DOHH2 (cell line): ENCODE measurements around the gene MAN2A1.

ENCODE experiments used
- H3F3A ChIP-seq: fragments of 200-600 bp; sonication (generic), shearing (Covaris generic); 2 replicates; pipeline ENCODE4 v1.6.0; 2016; ENCODE audit warnings: antibody characterized with exemption, mild to moderate bottlenecking; ENCODE audit not compliant: control insufficient read depth, insufficient read depth
- H3K27ac ChIP-seq: fragments of 200-600 bp; sonication (generic); 2 replicates; pipeline ENCODE4 v1.5.1; 2014; ENCODE audit warnings: low read depth, mild to moderate bottlenecking, low read length, moderate library complexity
- H3K27me3 ChIP-seq: fragments of 200-600 bp; sonication (generic); 2 replicates; pipeline ENCODE4 v1.6.1; 2014; ENCODE audit warnings: mild to moderate bottlenecking, low read length, mixed read lengths; ENCODE audit not compliant: control insufficient read depth
- H3K36me3 ChIP-seq: fragments of 200-600 bp; sonication (generic); 2 replicates; pipeline ENCODE4 v1.6.1; 2014; ENCODE audit warnings: mild to moderate bottlenecking, low read length, moderate library complexity, mixed read lengths; ENCODE audit not compliant: control insufficient read depth
- H3K4me1 ChIP-seq: fragments of 200-600 bp; sonication (generic); 2 replicates; pipeline ENCODE4 v1.6.1; 2014; ENCODE audit warnings: mild to moderate bottlenecking, low read length, mixed read lengths; ENCODE audit not compliant: control insufficient read depth
- H3K4me2 ChIP-seq: fragments of 200-600 bp; sonication (generic); 2 replicates; pipeline ENCODE4 v1.6.0; 2014; ENCODE audit warnings: mild to moderate bottlenecking, low read length, moderate library complexity
- H3K4me3 ChIP-seq: fragments of 200-600 bp; sonication (generic); 2 replicates; pipeline ENCODE4 v1.5.1; 2014; ENCODE audit warnings: mild to moderate bottlenecking, low read length, mixed read lengths
- H3K79me2 ChIP-seq: fragments of 200-600 bp; sonication (generic); 2 replicates; pipeline ENCODE4 v1.6.1; 2014; ENCODE audit warnings: mild to moderate bottlenecking, low read length, mixed read lengths; ENCODE audit not compliant: control insufficient read depth
- H3K9me2 ChIP-seq: fragments of 200-600 bp; sonication (generic); replicated peaks from 2 replicates; pipeline ENCODE4 v1.6.1; 2014; ENCODE audit warnings: mild to moderate bottlenecking, low read length, mixed read lengths; ENCODE audit not compliant: control insufficient read depth
- H3K9me3 ChIP-seq: fragments of 200-600 bp; sonication (generic); 2 replicates; pipeline ENCODE4 v1.6.1; 2014; ENCODE audit warnings: antibody characterized with exemption, low read length, mixed read lengths; ENCODE audit not compliant: control insufficient read depth, insufficient read depth
- H4K20me1 ChIP-seq: fragments of 200-600 bp; sonication (generic); 2 replicates; pipeline ENCODE4 v1.6.0; 2014; ENCODE audit warnings: low read depth, mild to moderate bottlenecking, antibody characterized with exemption, low read length, moderate library complexity; ENCODE audit not compliant: control insufficient read depth, insufficient read depth
- EZH2phosphoT487 ChIP-seq: fragments of 200-600 bp; sonication (generic); IDR thresholded peaks from 2 replicates; pipeline ENCODE4 v1.6.1; 2017; ENCODE audit warnings: borderline replicate concordance, mild to moderate bottlenecking, antibody characterized with exemption, low read length, moderate library complexity, mixed read lengths
- TF ChIP-seq, protein P1 (sequence below): fragments of 200-600 bp; sonication (generic); IDR thresholded peaks from one replicate; pipeline ENCODE4 v1.5.1; 2014; ENCODE audit warnings: antibody characterized with exemption, mild to moderate bottlenecking, low read depth, low read length; ENCODE audit not compliant: poor library complexity, severe bottlenecking

Gene MAN2A1

DNA sequence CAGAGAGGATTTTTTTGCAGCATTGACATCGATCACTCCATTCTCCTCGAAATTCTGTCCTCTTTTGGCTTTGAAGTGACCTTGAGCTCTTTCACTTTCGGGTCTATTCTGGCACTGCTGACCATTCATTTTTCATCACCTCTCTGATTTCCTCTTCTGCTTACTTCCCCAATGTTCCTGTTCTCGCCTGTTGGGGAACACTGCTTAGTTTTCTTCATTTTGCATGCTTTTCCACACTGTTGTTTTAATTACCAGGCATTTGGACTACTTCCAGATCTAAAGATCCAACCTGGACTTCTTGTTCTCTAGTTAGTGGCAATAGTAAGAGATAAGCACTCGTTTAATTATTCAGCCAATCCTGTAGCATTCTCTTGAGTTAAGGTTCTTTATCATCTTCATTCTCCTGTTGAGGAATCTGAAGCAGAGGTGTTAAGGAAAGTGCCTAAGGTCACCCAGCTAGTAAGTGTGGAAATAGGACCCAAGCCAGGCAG, 53.4 kb downstream of the MAN2A1 start:
- Histone ChIP-seq H3K79me2 (no peaks in the 10 kb centered on the region), H3K27ac (no peak overlapping the region), H3F3A (no peaks in the 10 kb centered on the region), H3K4me2 (no peak overlapping the region), H3K9me3 (no peaks in the 10 kb centered on the region), H3K4me3 (no peak overlapping the region), H3K9me2 (no peaks in the 10 kb centered on the region), H3K4me1 (peaks cover 6% of the 10 kb centered on the region; the same call in 1 of the 2 replicates), H3K27me3 (no peaks in the 10 kb centered on the region), H3K36me3 (no peaks in the 10 kb centered on the region), H4K20me1 (no peaks in the 10 kb centered on the region)
- TF ChIP-seq, protein P1, sequence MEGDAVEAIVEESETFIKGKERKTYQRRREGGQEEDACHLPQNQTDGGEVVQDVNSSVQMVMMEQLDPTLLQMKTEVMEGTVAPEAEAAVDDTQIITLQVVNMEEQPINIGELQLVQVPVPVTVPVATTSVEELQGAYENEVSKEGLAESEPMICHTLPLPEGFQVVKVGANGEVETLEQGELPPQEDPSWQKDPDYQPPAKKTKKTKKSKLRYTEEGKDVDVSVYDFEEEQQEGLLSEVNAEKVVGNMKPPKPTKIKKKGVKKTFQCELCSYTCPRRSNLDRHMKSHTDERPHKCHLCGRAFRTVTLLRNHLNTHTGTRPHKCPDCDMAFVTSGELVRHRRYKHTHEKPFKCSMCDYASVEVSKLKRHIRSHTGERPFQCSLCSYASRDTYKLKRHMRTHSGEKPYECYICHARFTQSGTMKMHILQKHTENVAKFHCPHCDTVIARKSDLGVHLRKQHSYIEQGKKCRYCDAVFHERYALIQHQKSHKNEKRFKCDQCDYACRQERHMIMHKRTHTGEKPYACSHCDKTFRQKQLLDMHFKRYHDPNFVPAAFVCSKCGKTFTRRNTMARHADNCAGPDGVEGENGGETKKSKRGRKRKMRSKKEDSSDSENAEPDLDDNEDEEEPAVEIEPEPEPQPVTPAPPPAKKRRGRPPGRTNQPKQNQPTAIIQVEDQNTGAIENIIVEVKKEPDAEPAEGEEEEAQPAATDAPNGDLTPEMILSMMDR, result no peak
- TF ChIP-seq EZH2phosphoT487, result no peak

DNA sequence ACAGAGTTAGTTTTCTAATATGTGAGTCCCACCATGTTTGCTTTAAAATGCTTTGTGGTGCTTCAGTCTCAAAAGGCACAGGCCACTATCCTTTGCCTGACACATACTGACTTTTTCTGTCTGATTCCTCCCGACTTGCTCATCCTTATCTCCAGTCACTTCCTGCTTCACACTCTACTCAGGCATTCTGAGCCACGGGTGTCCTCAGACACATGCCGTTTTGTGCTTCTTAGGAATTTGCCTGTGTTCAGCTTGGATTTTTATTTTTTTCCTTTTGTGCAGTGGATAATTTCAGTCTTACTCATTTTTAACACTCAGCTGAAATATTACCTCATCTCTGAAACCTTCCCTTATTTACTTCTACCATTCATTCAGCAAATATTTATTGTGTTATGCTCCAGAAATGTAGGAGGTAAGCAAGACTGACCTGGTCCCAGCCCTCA, 54.1 kb downstream of the MAN2A1 start:
- Histone ChIP-seq H3K27me3 (no peaks in the 10 kb centered on the region), H4K20me1 (no peaks in the 10 kb centered on the region), H3K4me3 (no peak overlapping the region), H3K79me2 (no peaks in the 10 kb centered on the region), H3K9me3 (no peaks in the 10 kb centered on the region), H3K4me1 (peaks cover 6% of the 10 kb centered on the region; the same call in 1 of the 2 replicates), H3K27ac (no peak overlapping the region), H3K9me2 (no peaks in the 10 kb centered on the region), H3F3A (no peaks in the 10 kb centered on the region), H3K36me3 (no peaks in the 10 kb centered on the region), H3K4me2 (no peak overlapping the region)
- TF ChIP-seq EZH2phosphoT487, result no peak
- TF ChIP-seq, protein P1, result no peak

DNA sequence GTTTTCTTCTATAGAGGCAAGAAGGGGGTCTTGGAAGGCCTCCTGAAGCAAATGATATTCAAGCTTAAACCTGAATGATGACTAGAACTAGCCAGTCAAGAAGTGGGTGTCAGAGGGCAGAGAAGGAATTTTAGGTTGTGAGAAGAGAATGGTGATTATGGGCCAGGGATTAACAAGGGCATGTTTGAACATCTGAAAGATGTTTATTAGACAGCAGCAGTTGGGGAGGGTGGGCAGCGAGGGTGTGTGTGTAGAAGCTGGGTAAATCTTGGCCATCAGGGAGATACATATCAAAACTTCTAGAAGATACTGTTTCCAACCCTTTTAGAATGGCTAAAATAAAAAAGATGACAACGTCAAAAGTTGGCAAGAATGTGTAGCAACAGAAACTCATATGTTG, 54.5 kb downstream of the MAN2A1 start:
- peaks cover 6% of the 10 kb centered on the region; the same call in 1 of the 2 replicates for H3K4me1 ChIP-seq
- H3K79me2 ChIP-seq, result no peaks in the 10 kb centered on the region
- no peaks in the 10 kb centered on the region for H3F3A ChIP-seq
- H3K9me3 ChIP-seq, result no peaks in the 10 kb centered on the region
- no peaks in the 10 kb centered on the region for H3K27me3 ChIP-seq
- H3K27ac ChIP-seq, result no peak overlapping the region
- H3K36me3 ChIP-seq, result no peaks in the 10 kb centered on the region
- no peaks in the 10 kb centered on the region for H4K20me1 ChIP-seq
- H3K4me3 ChIP-seq, result no peak overlapping the region
- no peak overlapping the region for H3K4me2 ChIP-seq
- no peaks in the 10 kb centered on the region for H3K9me2 ChIP-seq
- TF ChIP-seq EZH2phosphoT487, result no peak
- TF ChIP-seq, protein P1, result no peak
